ENCODE measurements around the gene ITPKC.

Gene ITPKC

GRCh38 chr19:40719414-40719894 is 2.5 kb downstream of the ITPKC start:
- Histone ChIP-seq H3K9me3 (ENCODE audit: insufficient read depth, low read depth, low read length) (no peaks in the 10 kb centered on the region), H3K4me2 (ENCODE audit: low read depth, low read length, poor library complexity, severe bottlenecking) (peak overlapping the region; percentile 96), H3K9me2 (replicated peaks; ENCODE audit: low read depth, low read length) (no peaks in the 10 kb centered on the region), H3K9ac (ENCODE audit: low read depth, low read length, poor library complexity, severe bottlenecking) (peak overlapping the region; percentile 86), H3F3A (ENCODE audit: low read depth) (no peaks in the 10 kb centered on the region), H3K27me3 (ENCODE audit: insufficient read depth, low read length, poor library complexity, severe bottlenecking) (no peaks in the 10 kb centered on the region), H2AFZ (ENCODE audit: low read length) (no peak overlapping the region), H3K36me3 (ENCODE audit: insufficient read depth, low read length) (no peaks in the 10 kb centered on the region), H3K4me3 (ENCODE audit: low read length, poor library complexity, severe bottlenecking) (peak overlapping the region; percentile 95), H3K79me2 (ENCODE audit: insufficient read depth, low read length) (peaks cover 16% of the 10 kb centered on the region), H3K4me1 (ENCODE audit: insufficient read depth, low read length, poor library complexity, severe bottlenecking) (peaks cover 37% of the 10 kb centered on the region), H4K20me1 (ENCODE audit: insufficient read depth, low read length, poor library complexity, severe bottlenecking) (no peaks in the 10 kb centered on the region)
- TF ChIP-seq EZH2phosphoT487 (IDR thresholded peaks at IDR 0.05; ENCODE audit: borderline replicate concordance) (no peak), CTCF (conservative IDR thresholded peaks at IDR 0.05; ENCODE audit: low read length) (no peak)

GRCh38 chr19:40721140-40721486 is 4.2 kb downstream of the ITPKC start:
- Histone ChIP-seq H3K9ac (ENCODE audit: low read depth, low read length, poor library complexity, severe bottlenecking) (no peak overlapping the region), H3K36me3 (ENCODE audit: insufficient read depth, low read length) (no peaks in the 10 kb centered on the region), H3K4me1 (ENCODE audit: insufficient read depth, low read length, poor library complexity, severe bottlenecking) (peaks cover 26% of the 10 kb centered on the region), H3K4me3 (ENCODE audit: low read length, poor library complexity, severe bottlenecking) (no peak overlapping the region), H3K79me2 (ENCODE audit: insufficient read depth, low read length) (peaks cover 15% of the 10 kb centered on the region), H2AFZ (ENCODE audit: low read length) (no peak overlapping the region), H3F3A (ENCODE audit: low read depth) (no peaks in the 10 kb centered on the region), H3K4me2 (ENCODE audit: low read depth, low read length, poor library complexity, severe bottlenecking) (no peak overlapping the region), H3K9me3 (ENCODE audit: insufficient read depth, low read depth, low read length) (no peaks in the 10 kb centered on the region), H3K9me2 (replicated peaks; ENCODE audit: low read depth, low read length) (no peaks in the 10 kb centered on the region), H3K27me3 (ENCODE audit: insufficient read depth, low read length, poor library complexity, severe bottlenecking) (no peaks in the 10 kb centered on the region), H4K20me1 (ENCODE audit: insufficient read depth, low read length, poor library complexity, severe bottlenecking) (no peaks in the 10 kb centered on the region)
- TF ChIP-seq EZH2phosphoT487 (IDR thresholded peaks at IDR 0.05; ENCODE audit: borderline replicate concordance), result no peak
- TF ChIP-seq CTCF (conservative IDR thresholded peaks at IDR 0.05; ENCODE audit: low read length), result no peak

GRCh38 chr19:40721936-40722661 is 5.2 kb downstream of the ITPKC start:
- Histone ChIP-seq H3K9ac (ENCODE audit: low read depth, low read length, poor library complexity, severe bottlenecking) (no peak overlapping the region), H3K4me2 (ENCODE audit: low read depth, low read length, poor library complexity, severe bottlenecking) (no peak overlapping the region), H3K36me3 (ENCODE audit: insufficient read depth, low read length) (no peaks in the 10 kb centered on the region), H3F3A (ENCODE audit: low read depth) (no peaks in the 10 kb centered on the region), H4K20me1 (ENCODE audit: insufficient read depth, low read length, poor library complexity, severe bottlenecking) (no peaks in the 10 kb centered on the region), H3K4me3 (ENCODE audit: low read length, poor library complexity, severe bottlenecking) (no peak overlapping the region), H3K9me2 (replicated peaks; ENCODE audit: low read depth, low read length) (no peaks in the 10 kb centered on the region), H3K9me3 (ENCODE audit: insufficient read depth, low read depth, low read length) (no peaks in the 10 kb centered on the region), H2AFZ (ENCODE audit: low read length) (no peak overlapping the region), H3K27me3 (ENCODE audit: insufficient read depth, low read length, poor library complexity, severe bottlenecking) (no peaks in the 10 kb centered on the region), H3K4me1 (ENCODE audit: insufficient read depth, low read length, poor library complexity, severe bottlenecking) (peaks cover 21% of the 10 kb centered on the region), H3K79me2 (ENCODE audit: insufficient read depth, low read length) (peaks cover 15% of the 10 kb centered on the region)
- TF ChIP-seq EZH2phosphoT487 (IDR thresholded peaks at IDR 0.05; ENCODE audit: borderline replicate concordance) (no peak), CTCF (conservative IDR thresholded peaks at IDR 0.05; ENCODE audit: low read length) (no peak)
